Thyroid gland (tissue), 4 donors: ENCODE data around the gene DIO2. TPM values are rescaled to one million over a fixed set of nuclear protein-coding genes. Genes with fewer than 3 reads are reported as not detected.

Experiments used
- DNase-seq, 2 donors: peaks; one replicate each; pipeline ENCODE4 v3.0.0-alpha.2; 2019
- H3K27ac ChIP-seq, 3 donors: fragments of 200-600 bp; sonication (generic); 1 replicate in 2 of 3; 2 replicates in 1 of 3; pipeline ENCODE4 v1.5.1; 2016 to 2019; ENCODE audit warnings: mild to moderate bottlenecking in 1 of 3, moderate library complexity in 1 of 3
- H3K27me3 ChIP-seq: fragments of 200-600 bp; sonication (generic); one replicate; pipeline ENCODE4 v1.5.1; 2019
- H3K36me3 ChIP-seq, 2 donors: fragments of 200-600 bp; sonication (generic); one replicate each; pipeline ENCODE4 v1.5.1; 2016 to 2019
- H3K4me1 ChIP-seq, 2 donors: fragments of 200-600 bp; sonication (generic); one replicate each; pipeline ENCODE4 v1.5.1; 2017 to 2019
- H3K4me3 ChIP-seq, 3 donors: fragments of 200-600 bp; sonication (generic); replicated peaks in 1 of 3; 1 replicate in 2 of 3; 2 replicates in 1 of 3; pipeline ENCODE4 v1.5.1; 2016; ENCODE audit warnings: mild to moderate bottlenecking in 1 of 3
- H3K9me3 ChIP-seq: fragments of 200-600 bp; sonication (generic); one replicate; pipeline ENCODE4 v1.5.1; 2017
- CTCF ChIP-seq, 6 experiments: fragments of 200-600 bp in 3 of 6; fragments of 450-650 bp in 3 of 6; sonication (generic) in 3 of 6; IDR thresholded peaks; one replicate each; pipeline ENCODE4 v1.5.1; 2016 to 2019; ENCODE audit warnings: antibody characterized with exemption in 6 of 6, mild to moderate bottlenecking in 2 of 6, inconsistent platforms in 1 of 6, moderate library complexity in 1 of 6
- POLR2A ChIP-seq, 2 donors: fragments of 450-650 bp; IDR thresholded peaks; one replicate each; pipeline ENCODE4 v1.6.1; 2017; ENCODE audit warnings: antibody characterized with exemption in 2 of 2, mild to moderate bottlenecking in 2 of 2, moderate library complexity in 1 of 2
- WGBS, 2 donors: methylation state at CpG; one replicate each; pipeline ENCODE4 v1.1.5; 2017; 5-methylcytosine and 5-hydroxymethylcytosine counted together
- intact Hi-C: fragments of 100-400 bp; cut with DNase I; formaldehyde crosslinking; loops from one replicate; pipeline ENCODE4 v1.15.1; 2023
- total RNA-seq, 4 donors: library from RNA; depleted of rRNA; stranded (reverse); fragments of >200 nt; gene quantifications; one replicate each; pipeline ENCODE4 v1.2.3, GENCODE V29; 2016

DIO2 gene
- total RNA-seq, 4 donors from 2014 or later: 147 to 368 (median 220) TPM

- H3K36me3 ChIP-seq: no peaks in the 10 kb centered on the region
- 78 to 93% methylated on average over 3 of the region's 3 CpGs for WGBS, 2 donors
- no peak overlapping the region for H3K27ac ChIP-seq
- intact Hi-C loops: no loop called here
- TF ChIP-seq POLR2A (IDR thresholded peaks at IDR 0.05) (no peak), CTCF (IDR thresholded peaks at IDR 0.05) (no peak)
- no peak overlapping the region for H3K4me3 ChIP-seq
- no peaks in the 10 kb centered on the region for H3K9me3 ChIP-seq
- H3K4me1 ChIP-seq: no peaks in the 10 kb centered on the region
- no peaks in the 10 kb centered on the region for H3K27me3 ChIP-seq
- DNase-seq: no peak
These were observed 38.8 kb downstream of the DIO2 start for GRCh38 chr14:80172375-80173051.

- TF ChIP-seq POLR2A (IDR thresholded peaks at IDR 0.05) (no peak), CTCF (IDR thresholded peaks at IDR 0.05) (no peak)
- no peaks in the 10 kb centered on the region for H3K27me3 ChIP-seq
- H3K4me1 ChIP-seq: peaks cover 15 to 18% of the 10 kb centered on the region in 2 donors
- no peaks in the 10 kb centered on the region for H3K36me3 ChIP-seq
- intact Hi-C loops: no loop called here
- no peak for DNase-seq
- 75 to 89% methylated on average over 6 of the region's 6 CpGs for WGBS, 2 donors
- H3K4me3 ChIP-seq: no peak overlapping the region
- H3K9me3 ChIP-seq: no peaks in the 10 kb centered on the region
- H3K27ac ChIP-seq: no peak overlapping the region
These were observed 43.4 kb downstream of the DIO2 start for GRCh38 chr14:80167793-80168448.

- peak overlapping the region in 1 of 3 donors; percentile 48 for H3K27ac ChIP-seq
- 77 to 81% methylated on average over 9 of the region's 9 CpGs for WGBS, 2 donors
- TF ChIP-seq CTCF (IDR thresholded peaks at IDR 0.05) (no peak), POLR2A (IDR thresholded peaks at IDR 0.05) (no peak)
- peak in 1 of 2 donors; percentile 5 for DNase-seq
- no peaks in the 10 kb centered on the region for H3K36me3 ChIP-seq
- H3K27me3 ChIP-seq: no peaks in the 10 kb centered on the region
- H3K4me3 ChIP-seq: no peak overlapping the region
- peaks cover 15 to 18% of the 10 kb centered on the region in 2 donors for H3K4me1 ChIP-seq
- intact Hi-C loops: no loop called here
- no peaks in the 10 kb centered on the region for H3K9me3 ChIP-seq
These were observed 46.1 kb downstream of the DIO2 start for GRCh38 chr14:80164991-80165721.

GRCh38 chr14:80152763-80153162 lies 58.5 kb downstream of the DIO2 start:
- intact Hi-C loops: no loop called here
- 71 to 85% methylated on average over 1 of the region's 1 CpG for WGBS, 2 donors

More at GRCh38 chr14:80152763-80153162, 58.5 kb downstream of the DIO2 start:
- H3K27me3 ChIP-seq: no peaks in the 10 kb centered on the region
- peak overlapping the region in 1 of 3 donors; percentile 46 for H3K27ac ChIP-seq
- H3K36me3 ChIP-seq: no peaks in the 10 kb centered on the region
- no peak for DNase-seq
- H3K4me1 ChIP-seq: peaks cover 7 to 18% of the 10 kb centered on the region in 2 donors
- no peaks in the 10 kb centered on the region for H3K9me3 ChIP-seq
- TF ChIP-seq POLR2A (IDR thresholded peaks at IDR 0.05) (no peak), CTCF (IDR thresholded peaks at IDR 0.05) (no peak)
- no peak overlapping the region for H3K4me3 ChIP-seq
